A673 (cell line): ENCODE measurements around the gene DEAF1.

Source experiments
- EZH2 ChIP-seq: fragments of 200-600 bp; sonication (generic); IDR thresholded peaks from 2 replicates; pipeline ENCODE4 v1.6.1; 2017; ENCODE audit warnings: borderline replicate concordance, low read depth, mild to moderate bottlenecking, mixed read lengths, antibody characterized with exemption, low read length; ENCODE audit not compliant: poor library complexity, severe bottlenecking
- TF ChIP-seq, protein P1 (sequence below): fragments of 300-800, 200-600 bp; sonication (generic); conservative IDR thresholded peaks from 2 replicates; pipeline ENCODE4 v1.5.1; 2017; ENCODE audit warnings: low read depth, mild to moderate bottlenecking, antibody characterized with exemption, low read length, moderate library complexity, mixed read lengths

DNA sequence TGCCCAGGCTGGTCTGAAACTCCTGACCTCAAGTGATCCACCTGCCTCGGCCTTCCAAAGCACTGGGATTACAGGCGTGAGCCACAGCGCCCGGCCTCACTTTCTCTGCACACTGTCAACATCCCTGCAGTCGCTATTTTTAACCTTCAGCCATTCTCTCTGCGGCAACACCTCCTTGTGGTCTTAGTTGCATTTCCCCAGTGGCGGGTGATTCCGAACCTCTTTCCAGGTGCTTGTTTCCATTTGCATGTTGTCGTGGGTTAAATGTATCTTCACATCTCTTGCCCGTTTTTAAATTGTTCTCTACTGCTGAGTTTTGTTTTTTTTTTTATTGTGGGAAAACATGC is 65.8 kb downstream of the DEAF1 start:
- TF ChIP-seq, protein P1, sequence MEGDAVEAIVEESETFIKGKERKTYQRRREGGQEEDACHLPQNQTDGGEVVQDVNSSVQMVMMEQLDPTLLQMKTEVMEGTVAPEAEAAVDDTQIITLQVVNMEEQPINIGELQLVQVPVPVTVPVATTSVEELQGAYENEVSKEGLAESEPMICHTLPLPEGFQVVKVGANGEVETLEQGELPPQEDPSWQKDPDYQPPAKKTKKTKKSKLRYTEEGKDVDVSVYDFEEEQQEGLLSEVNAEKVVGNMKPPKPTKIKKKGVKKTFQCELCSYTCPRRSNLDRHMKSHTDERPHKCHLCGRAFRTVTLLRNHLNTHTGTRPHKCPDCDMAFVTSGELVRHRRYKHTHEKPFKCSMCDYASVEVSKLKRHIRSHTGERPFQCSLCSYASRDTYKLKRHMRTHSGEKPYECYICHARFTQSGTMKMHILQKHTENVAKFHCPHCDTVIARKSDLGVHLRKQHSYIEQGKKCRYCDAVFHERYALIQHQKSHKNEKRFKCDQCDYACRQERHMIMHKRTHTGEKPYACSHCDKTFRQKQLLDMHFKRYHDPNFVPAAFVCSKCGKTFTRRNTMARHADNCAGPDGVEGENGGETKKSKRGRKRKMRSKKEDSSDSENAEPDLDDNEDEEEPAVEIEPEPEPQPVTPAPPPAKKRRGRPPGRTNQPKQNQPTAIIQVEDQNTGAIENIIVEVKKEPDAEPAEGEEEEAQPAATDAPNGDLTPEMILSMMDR = no peak
- TF ChIP-seq EZH2 = no peak
